MM.1S (cell line): ENCODE measurements around the gene EPB41L2.

ENCODE experiments used
- CTCF ChIP-seq: fragments of 300-600 bp; sonication (generic); IDR thresholded peaks from 2 replicates; pipeline ENCODE4 v1.5.1; 2016; ENCODE audit warnings: antibody characterized with exemption, low read length, mixed read lengths
- EZH2 ChIP-seq: fragments of 300-600 bp; sonication (generic); optimal IDR thresholded peaks from 2 replicates; pipeline ENCODE3; 2017; ENCODE audit warnings: low read depth, mild to moderate bottlenecking, antibody characterized with exemption, low read length, mixed read lengths

- no peak for TF ChIP-seq CTCF
- TF ChIP-seq EZH2: no peak
These were observed 216.5 kb downstream of the EPB41L2 start for GRCh38 chr6:130846501-130846900.
